ENCODE data around the gene LHFPL6.

- TF ChIP-seq CTCF (IDR thresholded peaks at IDR 0.05) (no peak), POLR2A (IDR thresholded peaks at IDR 0.05) (no peak)
Measured at GRCh38 chr13:39550931-39551330, 52.1 kb downstream of the LHFPL6 start.

Measured in Peyer's patch (tissue), 4 donors.